BJ (cell line): ENCODE results near the gene THAP7. TPM values are rescaled to one million over a fixed set of nuclear protein-coding genes. Genes with fewer than 3 reads are reported as not detected.
"Not testable (repeated sequence)": the region's sequence is repeated elsewhere in the genome, so short reads cannot be mapped to it uniquely, and the experiment has no call there.

Source experiments
- CTCF ChIA-PET: fragments of 350-600 bp; formaldehyde crosslinking; extraction: SDS; loops from one replicate; lab custom pipeline; 2021; ENCODE audit warnings: antibody characterized with exemption, inconsistent platforms; lab: Yijun Ruan, JAX
- POLR2A ChIA-PET: fragments of 300-600 bp; sonication (Branson Sonifier 250); formaldehyde crosslinking; extraction: SDS; loops from one replicate; lab custom pipeline; 2021; ENCODE audit warnings: antibody characterized with exemption; lab: Charles Lee
- DNase-seq: peaks from one replicate; pipeline ENCODE4 v3.0.0-alpha.2; 2011; ENCODE audit warnings: low read depth
- H3K27me3 ChIP-seq: 2 replicates; pipeline ENCODE4 v1.6.0; 2011; ENCODE audit warnings: low read length; ENCODE audit not compliant: control insufficient read depth, insufficient read depth
- H3K36me3 ChIP-seq: 2 replicates; pipeline ENCODE4 v1.5.1; 2011; ENCODE audit warnings: low read length; ENCODE audit not compliant: control insufficient read depth, insufficient read depth
- H3K4me3 ChIP-seq: 2 replicates; pipeline ENCODE4 v1.5.1; 2011; ENCODE audit warnings: low read depth, mild to moderate bottlenecking, control low read depth, low read length
- polyA plus RNA-seq: library from polyadenylated mRNA; depleted of rRNA; stranded (reverse); fragments of >200 nt; gene quantifications from 2 replicates; pipeline ENCODE4 v1.2.3, GENCODE V29; 2011
- TF ChIP-seq, protein P1 (sequence below): IDR thresholded peaks from 2 replicates; pipeline ENCODE4 v1.5.1; 2011; ENCODE audit warnings: low read depth, mild to moderate bottlenecking, control low read depth, inconsistent platforms, low read length, moderate library complexity; ENCODE audit not compliant: insufficient read depth

Gene THAP7
- polyA plus RNA-seq, 1 experiment: 24.4 TPM

DNA sequence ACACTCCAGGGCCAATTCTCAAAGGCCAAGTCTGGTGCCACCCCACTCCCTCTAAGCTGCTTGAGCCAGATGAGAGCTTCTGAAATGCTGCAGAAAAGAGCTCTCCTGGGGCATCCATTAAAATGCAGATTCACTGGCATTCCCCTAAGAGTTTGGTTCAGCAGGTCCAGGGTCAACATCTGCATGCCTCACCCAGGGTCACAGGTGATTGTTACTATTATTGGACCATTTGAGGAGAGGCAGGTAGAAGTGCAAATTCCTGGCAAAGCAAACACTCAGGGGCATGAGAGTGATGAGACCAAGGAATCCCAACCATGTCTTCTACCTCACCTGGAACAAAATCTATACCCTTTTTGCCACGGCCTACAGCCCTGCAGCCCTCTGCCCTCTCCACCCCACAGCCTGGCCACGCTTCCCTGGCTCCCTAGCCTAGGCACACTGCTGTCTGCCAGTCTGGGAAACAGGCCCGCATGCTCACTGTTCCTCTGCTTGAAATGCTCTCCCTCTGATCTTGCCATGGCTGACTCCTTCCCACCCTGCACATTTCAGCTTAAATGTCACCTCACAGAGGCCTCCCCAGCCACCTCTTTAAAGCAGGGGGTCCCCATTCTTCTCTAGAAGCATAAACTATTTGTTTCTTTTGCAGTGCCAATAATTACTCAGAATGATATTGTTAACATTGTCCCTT lies 8.7 kb upstream of the THAP7 start:
- no peaks in the 10 kb centered on the region for H3K27me3 ChIP-seq
- ChIA-PET POLR2A (no interaction called here), CTCF (interaction anchor here (1.0 to 1.3 kb wide), 2 partner anchors 14 to 126 kb away, joined by 3 read pairs; no protein-coding TSS in a partner anchor)
- H3K4me3 ChIP-seq: no peak overlapping the region
- TF ChIP-seq, protein P1, sequence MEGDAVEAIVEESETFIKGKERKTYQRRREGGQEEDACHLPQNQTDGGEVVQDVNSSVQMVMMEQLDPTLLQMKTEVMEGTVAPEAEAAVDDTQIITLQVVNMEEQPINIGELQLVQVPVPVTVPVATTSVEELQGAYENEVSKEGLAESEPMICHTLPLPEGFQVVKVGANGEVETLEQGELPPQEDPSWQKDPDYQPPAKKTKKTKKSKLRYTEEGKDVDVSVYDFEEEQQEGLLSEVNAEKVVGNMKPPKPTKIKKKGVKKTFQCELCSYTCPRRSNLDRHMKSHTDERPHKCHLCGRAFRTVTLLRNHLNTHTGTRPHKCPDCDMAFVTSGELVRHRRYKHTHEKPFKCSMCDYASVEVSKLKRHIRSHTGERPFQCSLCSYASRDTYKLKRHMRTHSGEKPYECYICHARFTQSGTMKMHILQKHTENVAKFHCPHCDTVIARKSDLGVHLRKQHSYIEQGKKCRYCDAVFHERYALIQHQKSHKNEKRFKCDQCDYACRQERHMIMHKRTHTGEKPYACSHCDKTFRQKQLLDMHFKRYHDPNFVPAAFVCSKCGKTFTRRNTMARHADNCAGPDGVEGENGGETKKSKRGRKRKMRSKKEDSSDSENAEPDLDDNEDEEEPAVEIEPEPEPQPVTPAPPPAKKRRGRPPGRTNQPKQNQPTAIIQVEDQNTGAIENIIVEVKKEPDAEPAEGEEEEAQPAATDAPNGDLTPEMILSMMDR: no peak
- H3K36me3 ChIP-seq: 0 out of 2 replicates have a peak, but pooled peaks cover 2% of the 10 kb centered on the region
- DNase-seq: no peak

DNA sequence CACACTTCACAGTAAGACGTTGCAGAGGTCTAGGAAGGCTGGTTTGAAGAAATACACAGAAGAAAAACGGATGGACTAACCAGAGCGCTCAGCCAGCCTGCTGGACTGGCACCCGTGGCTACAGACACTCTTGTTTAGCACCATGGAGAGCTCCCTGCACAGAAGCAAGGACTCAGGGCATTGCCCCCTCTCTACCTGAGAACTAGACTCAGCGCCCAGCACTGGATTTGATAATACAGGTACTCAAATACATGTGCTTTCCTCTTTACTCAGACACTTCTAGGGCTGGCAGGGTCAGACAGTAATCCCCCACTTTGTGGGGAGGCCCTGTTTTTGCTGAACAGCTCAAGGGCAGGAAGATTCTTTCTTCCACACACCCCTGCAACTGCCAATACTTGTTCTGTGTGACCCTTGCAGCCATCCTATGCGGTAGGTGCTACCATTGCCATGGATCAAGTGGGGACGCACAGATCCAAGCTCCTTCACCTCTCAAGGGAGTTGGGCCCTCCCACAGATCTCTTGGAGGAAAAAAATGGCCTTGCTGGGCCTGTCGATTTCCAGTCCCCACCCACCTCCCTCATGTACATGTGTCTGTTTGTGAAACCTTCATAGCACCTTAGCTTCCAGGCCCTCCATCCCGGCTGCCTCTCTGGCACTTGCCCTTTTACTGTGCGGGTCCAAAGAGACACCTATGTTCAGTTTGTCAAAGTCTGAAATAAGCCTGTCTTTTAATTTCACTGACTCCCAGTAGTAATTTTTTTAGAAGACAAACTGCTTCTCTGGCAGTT lies 7.9 kb upstream of the THAP7 start:
- Histone ChIP-seq H3K27me3 (no peaks in the 10 kb centered on the region), H3K4me3 (no peak overlapping the region), H3K36me3 (0 out of 2 replicates have a peak, but pooled peaks cover 2% of the 10 kb centered on the region)
- ChIA-PET CTCF (interaction anchor here (1.0 to 1.3 kb wide), 2 partner anchors 14 to 125 kb away, joined by 3 read pairs; no protein-coding TSS in a partner anchor), POLR2A (no interaction called here)
- no peak for DNase-seq
- TF ChIP-seq, protein P1: no peak

DNA sequence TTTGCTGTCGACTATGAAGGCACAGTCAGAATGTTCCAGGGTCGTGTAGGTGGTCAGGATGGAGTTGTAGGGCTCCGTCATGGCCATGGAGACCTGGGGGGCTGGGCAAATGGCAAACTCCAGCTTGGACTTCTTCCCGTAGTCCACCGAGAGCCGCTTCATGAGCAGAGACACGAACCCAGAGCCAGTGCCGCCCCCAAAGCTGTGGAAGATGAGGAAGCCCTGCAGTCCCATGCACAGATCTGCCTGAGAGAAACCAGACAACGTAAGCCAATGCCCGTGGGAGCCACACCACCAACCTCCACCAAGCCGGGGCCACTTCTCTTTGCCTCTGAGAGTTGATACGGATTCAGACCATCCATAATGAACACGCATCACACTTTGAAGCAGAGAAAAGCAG lies 7.3 kb upstream of the THAP7 start:
- CTCF ChIA-PET: interaction anchor here (1.3 kb wide), 1 partner anchor 15 kb away, joined by 3 read pairs; no protein-coding TSS in a partner anchor
- not testable (repeated sequence) for H3K4me3 ChIP-seq

DNA sequence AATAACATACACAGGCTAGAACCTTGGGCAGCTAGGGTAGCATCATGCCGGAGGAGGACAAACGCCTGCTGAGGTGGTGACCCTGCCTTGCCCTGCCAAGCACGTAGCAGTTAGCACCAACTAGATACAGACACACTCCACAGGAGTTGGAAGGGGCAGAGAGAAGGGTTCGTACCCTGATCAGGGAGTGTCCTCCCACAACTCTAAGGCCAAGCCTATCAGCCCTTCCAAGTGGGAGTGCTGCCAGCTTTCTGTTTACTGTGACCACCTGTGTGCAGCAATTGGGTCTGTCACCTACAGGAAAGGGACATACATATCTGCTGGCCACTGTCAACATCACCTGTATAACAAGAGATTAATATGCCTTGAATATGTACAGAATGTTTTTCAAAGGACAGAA lies 1.9 kb upstream of the THAP7 start:
- DNase-seq: no peak
- ChIA-PET CTCF (interaction anchor here (0.9 to 2.3 kb wide), 2 partner anchors 16 to 99 kb away, joined by 4 to 10 read pairs; no protein-coding TSS in a partner anchor), POLR2A (no interaction called here)
- H3K4me3 ChIP-seq: no peak overlapping the region
- H3K27me3 ChIP-seq: no peaks in the 10 kb centered on the region
- TF ChIP-seq, protein P1: no peak
- peaks cover 12% of the 10 kb centered on the region for H3K36me3 ChIP-seq

More for the DNA sequence above, 7.3 kb upstream of the THAP7 start:
- DNase-seq, POLR2A ChIA-PET, H3K36me3 ChIP-seq, H3K27me3 ChIP-seq: not testable (repeated sequence)

DNA sequence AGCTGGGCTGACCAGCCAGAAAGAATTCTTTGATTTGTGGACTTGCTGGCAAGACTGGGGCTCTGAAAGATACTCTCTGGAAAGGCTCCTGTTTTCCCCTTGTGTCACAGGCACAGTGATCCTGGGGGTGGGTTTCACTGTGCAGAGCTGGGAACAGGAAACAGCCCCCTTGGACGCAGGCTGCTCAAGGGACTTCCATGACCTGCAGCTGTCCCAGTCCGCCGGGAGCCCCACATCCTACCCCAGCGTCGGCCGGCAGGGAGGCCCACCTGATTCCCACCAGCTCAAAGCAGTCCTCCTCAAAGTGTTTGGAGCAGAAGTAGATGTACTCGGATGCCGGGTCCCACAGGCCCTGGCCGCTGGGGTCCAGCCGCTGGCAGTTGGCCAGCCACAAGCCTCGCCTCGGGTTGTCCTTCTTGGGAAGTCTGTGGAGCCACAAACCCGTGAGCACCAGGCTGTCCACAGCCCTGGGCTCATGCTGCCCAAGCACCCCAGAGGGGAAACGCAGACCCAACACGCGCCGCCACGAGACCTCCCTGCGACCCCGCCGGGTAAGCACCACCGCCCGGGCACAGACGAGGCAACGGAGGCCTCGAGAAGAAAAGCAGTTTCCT lies 824 bp downstream of the THAP7 start:
- POLR2A ChIA-PET: no interaction called here

More for the DNA sequence above, 824 bp downstream of the THAP7 start:
- DNase-seq: no peak
- H3K4me3 ChIP-seq: peak overlapping the region; percentile 71
- TF ChIP-seq, protein P1: no peak
- H3K36me3 ChIP-seq: peaks cover 20% of the 10 kb centered on the region
- CTCF ChIA-PET: interaction anchor here (0.7 to 1.5 kb wide), 4 partner anchors 11 to 115 kb away, joined by 3 to 5 read pairs (median 4); partner anchors contain the start of genes LZTR1 and P2RX6
- no peaks in the 10 kb centered on the region for H3K27me3 ChIP-seq
